Measurements from ENCODE around the gene CMSS1.

Gene CMSS1

GRCh38 chr3:99856437-99857220 lies 39.0 kb downstream of the CMSS1 start:
- DNase-seq: no peak

DNA sequence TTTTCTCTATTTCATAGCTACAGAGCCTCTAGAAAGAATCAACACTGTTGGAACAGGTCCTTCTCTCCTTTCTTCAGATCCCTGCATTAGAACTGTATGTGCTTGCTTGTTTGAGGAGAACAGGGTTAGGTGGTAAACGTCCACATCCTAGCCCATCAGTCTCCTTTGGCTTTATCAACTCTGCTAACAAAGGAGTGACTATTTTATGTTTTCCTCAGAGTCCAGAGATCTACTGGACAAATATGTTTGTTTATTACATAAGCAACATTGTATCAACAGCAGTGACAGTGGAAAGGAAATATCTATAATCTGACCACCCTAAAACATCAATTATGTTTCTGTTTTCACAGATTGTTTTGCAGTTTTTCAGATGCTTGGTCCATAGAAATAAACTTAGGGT lies 39.6 kb downstream of the CMSS1 start:
- DNase-seq: no peak

DNA sequence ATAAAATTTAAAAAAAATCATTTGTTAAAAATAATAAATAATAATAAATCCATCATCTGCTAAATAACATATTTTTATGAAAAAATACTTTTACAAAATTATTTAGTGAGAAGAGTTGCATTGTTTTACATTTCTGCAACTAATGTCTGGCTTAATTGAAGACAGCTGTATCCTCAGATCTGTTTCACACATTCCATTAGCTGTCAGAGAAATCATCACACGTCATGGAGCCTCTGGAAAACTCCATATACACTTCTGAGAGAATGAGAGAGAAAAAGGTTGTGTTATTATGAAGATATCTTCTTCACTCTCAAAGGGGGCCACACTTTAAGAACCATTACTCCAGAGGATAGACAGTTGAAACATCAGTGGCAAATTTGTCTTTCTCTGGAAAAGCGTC lies 40.8 kb downstream of the CMSS1 start:
- no peak for DNase-seq

DNA sequence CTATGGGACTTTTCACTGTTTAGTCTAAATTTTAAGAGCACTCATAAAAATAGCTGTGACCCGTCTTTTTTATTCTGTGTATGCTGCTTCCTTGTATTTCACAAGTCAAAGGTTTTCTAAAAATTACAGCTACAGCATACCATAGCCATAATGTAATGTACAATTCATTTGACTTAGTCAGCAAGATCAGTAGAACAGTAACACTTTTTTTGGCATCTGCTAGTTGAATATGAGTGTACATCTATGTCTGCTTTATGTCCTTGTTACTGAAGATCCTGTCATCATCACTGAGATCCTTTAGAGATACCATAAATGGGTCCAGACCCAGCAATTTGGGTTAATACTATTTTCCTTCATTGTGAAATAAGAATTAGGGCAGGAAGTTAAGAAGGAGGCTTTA lies 42.2 kb downstream of the CMSS1 start:
- DNase-seq: no peak

GRCh38 chr3:99861216-99861615 lies 43.6 kb downstream of the CMSS1 start:
- DNase-seq: no peak

GRCh38 chr3:99862208-99862607 lies 44.5 kb downstream of the CMSS1 start:
- no peak for DNase-seq

DNA sequence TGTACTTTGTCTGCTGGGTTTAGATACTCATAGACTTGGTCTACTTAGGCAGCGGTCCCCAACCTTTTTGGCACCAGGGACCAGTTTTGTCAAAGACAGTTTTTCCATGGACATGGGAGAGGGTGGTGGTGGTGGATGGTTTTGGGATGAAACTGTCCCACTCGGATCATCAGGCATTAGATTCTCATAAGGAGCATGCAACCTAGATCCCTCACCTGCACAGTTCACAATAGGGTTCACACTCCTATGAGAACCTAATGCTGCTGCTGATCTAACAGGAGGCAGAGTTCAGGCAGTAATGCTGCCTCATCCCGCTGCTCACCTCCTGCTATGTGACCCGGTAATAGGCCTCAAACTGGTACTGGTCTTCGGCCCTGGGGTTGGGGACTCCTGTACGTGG lies 45.3 kb downstream of the CMSS1 start:
- no peak for DNase-seq

GRCh38 chr3:99863588-99863987 lies 45.9 kb downstream of the CMSS1 start:
- DNase-seq: no peak

- DNase-seq: no peak
These were observed 46.6 kb downstream of the CMSS1 start for GRCh38 chr3:99864289-99864688.

- DNase-seq: no peak
These were observed 47.7 kb downstream of the CMSS1 start for GRCh38 chr3:99865321-99865720.

- peak; percentile 21 for DNase-seq
These were observed 48.6 kb downstream of the CMSS1 start for GRCh38 chr3:99866261-99866761.

DNA sequence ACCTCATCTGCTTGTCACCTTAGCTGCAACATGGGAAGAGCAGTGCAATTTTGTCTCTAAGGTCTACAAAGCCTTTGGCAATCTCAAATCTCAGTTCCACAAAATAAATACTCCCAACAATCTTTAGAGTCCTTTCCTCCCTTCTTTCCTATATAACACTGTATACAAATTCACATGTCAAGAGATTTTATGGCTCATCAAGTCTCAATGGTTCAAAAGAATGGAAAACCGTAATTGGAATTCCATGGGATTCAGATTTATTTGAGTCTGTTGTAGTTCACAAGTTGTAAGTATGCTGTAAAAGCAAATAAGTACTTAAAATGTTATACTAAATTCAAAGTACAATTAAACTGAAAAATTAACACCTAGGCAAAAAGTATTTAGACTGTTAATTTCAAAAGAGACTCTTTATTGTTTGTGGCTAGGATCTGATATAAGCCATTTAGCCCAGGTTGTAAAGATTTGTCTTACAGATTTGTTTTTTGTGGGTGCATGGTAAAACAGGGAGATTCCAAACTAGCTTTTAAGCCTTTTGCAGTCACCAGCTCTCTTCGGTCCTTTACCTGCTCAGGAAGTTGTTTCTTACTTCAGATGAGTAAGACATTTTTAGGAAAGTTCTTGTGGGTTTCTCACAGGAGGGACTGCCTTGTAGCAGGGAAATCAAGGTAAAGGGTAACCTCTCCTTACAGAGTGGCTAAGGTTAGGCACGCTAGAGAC lies 50.1 kb downstream of the CMSS1 start:
- DNase-seq: no peak

- peak; percentile 56 for DNase-seq
These were observed 50.6 kb downstream of the CMSS1 start for GRCh38 chr3:99868311-99868646.

- no peak for DNase-seq
These were observed 52.0 kb downstream of the CMSS1 start for GRCh38 chr3:99869621-99870020.

- no peak for DNase-seq
These were observed 53.0 kb downstream of the CMSS1 start for GRCh38 chr3:99870712-99871111.

DNA sequence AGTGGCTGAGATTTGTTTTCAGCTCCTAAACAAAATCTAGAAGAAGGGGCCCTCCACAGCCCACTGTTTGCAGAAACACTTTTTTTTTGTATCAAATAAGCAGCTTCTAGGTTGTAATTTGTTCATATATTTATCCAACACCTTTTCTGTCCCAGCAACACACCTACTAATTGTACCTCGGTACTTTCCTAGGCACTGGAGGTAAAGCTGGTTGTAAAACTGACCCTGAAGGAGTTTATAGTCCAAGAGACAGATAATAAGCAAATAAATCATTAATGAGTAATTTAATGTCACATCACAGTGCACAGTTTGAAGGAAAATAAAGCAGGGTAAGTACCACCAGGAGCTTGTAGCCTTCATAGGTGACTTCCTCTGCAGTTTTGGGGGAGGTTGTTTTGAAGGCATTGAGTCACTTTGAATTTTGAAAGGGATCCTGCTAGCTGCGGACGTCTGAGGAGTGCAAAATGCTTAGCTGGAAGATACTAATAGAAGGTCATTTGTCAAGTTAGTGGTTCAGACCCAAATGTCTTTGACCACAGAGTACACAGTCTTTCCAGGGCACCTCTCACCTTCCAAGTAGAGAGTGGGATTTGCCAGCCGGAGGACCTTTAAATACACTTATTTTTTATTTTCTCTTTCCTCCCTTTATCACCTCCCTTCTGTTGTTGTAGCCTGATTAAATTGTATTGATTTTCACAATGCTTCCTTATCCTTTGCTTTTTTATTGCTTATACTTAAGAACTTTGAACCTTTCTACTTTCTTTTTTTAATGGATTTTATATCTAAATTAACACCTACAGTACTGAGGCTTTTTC lies 53.8 kb downstream of the CMSS1 start:
- DNase-seq: no peak

GRCh38 chr3:99872923-99873254 lies 55.2 kb downstream of the CMSS1 start:
- DNase-seq: peak; percentile 28

DNA sequence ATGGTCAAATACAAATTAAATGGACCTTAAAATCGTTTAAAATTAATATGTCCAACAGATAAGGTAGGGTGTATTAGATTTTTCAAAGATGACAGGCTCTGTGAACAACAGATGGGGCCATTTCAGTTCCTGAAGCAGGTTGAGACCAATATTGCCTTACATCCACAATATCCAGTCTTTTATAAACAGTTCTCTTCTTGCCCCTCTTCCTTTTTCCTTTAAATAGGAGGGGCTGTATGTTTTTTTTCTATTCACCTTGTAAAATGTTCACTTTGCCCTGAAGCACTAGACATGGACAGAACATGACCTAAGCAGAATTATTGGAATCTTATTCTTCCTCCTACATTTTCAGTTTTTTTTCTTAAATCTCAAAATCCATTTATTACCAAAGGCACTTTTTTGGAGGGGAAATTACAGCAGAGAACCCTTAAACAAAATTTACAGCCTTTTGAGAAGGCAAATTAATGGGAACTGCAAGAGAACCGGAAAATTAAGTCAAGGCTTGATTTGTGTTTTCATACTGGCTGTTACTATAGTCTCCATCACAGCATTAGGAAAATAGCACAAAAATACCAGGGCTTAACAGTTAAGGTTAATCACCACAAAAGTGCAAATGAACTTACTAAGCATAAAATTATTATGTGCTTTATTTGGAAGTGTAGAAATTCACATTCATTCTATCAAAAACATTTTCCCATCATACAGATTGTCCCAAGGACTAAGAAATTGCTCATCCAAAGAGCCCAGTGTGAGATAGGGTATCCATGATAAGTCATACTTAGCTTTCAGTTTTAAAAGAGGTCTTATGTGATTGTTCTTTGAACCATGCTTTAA lies 55.8 kb downstream of the CMSS1 start:
- DNase-seq: no peak

DNA sequence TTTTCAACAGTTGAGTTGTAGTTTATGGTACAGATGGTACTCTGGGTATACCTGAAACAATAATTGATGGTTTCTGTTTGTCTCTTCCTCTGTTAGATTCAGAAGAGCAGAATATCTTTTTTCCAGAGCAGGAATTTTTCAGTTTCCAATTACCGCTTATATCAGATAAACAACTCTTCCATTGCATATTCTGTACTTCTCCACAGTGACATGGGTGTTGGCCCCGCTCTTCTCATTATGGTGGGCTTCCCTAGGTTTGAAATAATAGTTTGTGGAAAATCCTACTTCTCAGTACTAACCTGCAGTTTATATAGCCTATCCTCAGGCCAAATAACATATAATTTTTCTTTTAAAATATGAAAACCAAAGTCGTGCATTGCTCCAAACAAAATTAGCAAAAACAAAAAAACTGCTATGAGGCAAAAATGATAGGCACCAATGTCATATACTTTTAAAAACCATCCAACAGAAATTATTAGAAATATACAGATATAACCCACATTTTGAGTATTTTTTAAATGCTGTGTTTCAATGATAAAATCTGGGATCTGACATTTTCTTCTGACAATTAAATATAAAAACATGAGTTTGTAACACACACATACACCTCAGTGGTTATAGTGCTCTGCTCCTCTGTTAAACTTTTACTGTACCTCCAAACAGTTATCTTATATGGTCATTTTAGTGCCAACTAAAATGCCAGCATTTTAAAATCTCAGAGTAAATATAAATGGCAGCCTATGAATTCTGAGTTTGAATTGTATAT lies 56.8 kb downstream of the CMSS1 start:
- no peak for DNase-seq

GRCh38 chr3:99875581-99875928 lies 57.9 kb downstream of the CMSS1 start:
- peak; percentile 61 for DNase-seq

- DNase-seq: peak; percentile 84
These were observed 58.5 kb downstream of the CMSS1 start for GRCh38 chr3:99875929-99876841.
